PFSK-1 (cell line): ENCODE measurements around the gene TBCEL.

Source experiments
- FOXP2 ChIP-seq: optimal IDR thresholded peaks from 2 replicates; pipeline ENCODE3; 2011; ENCODE audit warnings: borderline replicate concordance, control low read depth, inconsistent platforms; ENCODE audit not compliant: insufficient read depth; ENCODE audit errors: extremely low read length, extremely low read depth
- POLR2AphosphoS5 ChIP-seq: IDR thresholded peaks from 2 replicates; pipeline ENCODE4 v1.6.1; 2012; ENCODE audit warnings: low read depth, mild to moderate bottlenecking, control low read depth, low read length, moderate library complexity
- SIN3A ChIP-seq: IDR thresholded peaks from 2 replicates; pipeline ENCODE4 v1.6.1; 2012; ENCODE audit warnings: mild to moderate bottlenecking, low read length, moderate library complexity, borderline replicate concordance; ENCODE audit not compliant: insufficient read depth
- TAF1 ChIP-seq: IDR thresholded peaks from 2 replicates; pipeline ENCODE4 v1.6.1; 2012; ENCODE audit warnings: low read length, control low read depth, borderline replicate concordance; ENCODE audit not compliant: insufficient read depth
- TF ChIP-seq, protein P1 (sequence below), 2 experiments: IDR thresholded peaks; 2 replicates each; pipeline versions ENCODE4 v1.6.1 to v1.8.0; 2011 to 2012; ENCODE audit warnings: low read depth in 2 of 2, low read length in 2 of 2, control low read depth in 1 of 2, inconsistent platforms in 1 of 2, mild to moderate bottlenecking in 1 of 2, moderate library complexity in 1 of 2; ENCODE audit not compliant: insufficient read depth in 1 of 2

TBCEL gene

DNA sequence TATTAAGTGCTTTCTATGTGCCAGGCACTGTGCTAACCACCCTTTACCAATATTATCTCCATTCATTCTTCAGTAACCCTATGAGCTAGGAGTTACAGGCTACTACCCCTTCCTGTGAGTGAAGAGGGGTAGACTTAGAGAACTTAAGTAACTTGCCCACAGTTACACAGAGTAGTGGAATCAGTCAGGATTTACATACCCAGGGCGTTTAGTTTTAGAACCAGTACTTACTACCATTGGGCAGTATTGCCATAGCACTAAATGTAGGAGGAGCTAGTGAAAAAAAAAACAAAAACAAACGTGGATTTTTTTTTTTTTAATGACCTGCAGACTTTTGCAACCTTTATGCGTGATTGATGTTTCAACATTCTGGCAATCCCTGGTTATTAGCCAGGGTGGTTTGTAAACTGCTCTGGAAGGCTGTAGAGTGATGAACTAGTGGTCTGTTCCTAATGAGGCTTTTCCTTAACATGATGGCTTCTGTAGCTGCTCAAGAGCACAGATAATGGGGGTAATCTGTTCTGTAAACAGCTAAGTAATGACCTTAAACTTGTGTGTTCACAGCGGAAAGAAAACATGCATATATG is 11.4 kb downstream of the TBCEL start:
- TF ChIP-seq TAF1 = no peak
- no peak for TF ChIP-seq POLR2AphosphoS5
- TF ChIP-seq, protein P1, sequence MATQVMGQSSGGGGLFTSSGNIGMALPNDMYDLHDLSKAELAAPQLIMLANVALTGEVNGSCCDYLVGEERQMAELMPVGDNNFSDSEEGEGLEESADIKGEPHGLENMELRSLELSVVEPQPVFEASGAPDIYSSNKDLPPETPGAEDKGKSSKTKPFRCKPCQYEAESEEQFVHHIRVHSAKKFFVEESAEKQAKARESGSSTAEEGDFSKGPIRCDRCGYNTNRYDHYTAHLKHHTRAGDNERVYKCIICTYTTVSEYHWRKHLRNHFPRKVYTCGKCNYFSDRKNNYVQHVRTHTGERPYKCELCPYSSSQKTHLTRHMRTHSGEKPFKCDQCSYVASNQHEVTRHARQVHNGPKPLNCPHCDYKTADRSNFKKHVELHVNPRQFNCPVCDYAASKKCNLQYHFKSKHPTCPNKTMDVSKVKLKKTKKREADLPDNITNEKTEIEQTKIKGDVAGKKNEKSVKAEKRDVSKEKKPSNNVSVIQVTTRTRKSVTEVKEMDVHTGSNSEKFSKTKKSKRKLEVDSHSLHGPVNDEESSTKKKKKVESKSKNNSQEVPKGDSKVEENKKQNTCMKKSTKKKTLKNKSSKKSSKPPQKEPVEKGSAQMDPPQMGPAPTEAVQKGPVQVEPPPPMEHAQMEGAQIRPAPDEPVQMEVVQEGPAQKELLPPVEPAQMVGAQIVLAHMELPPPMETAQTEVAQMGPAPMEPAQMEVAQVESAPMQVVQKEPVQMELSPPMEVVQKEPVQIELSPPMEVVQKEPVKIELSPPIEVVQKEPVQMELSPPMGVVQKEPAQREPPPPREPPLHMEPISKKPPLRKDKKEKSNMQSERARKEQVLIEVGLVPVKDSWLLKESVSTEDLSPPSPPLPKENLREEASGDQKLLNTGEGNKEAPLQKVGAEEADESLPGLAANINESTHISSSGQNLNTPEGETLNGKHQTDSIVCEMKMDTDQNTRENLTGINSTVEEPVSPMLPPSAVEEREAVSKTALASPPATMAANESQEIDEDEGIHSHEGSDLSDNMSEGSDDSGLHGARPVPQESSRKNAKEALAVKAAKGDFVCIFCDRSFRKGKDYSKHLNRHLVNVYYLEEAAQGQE (IDR thresholded peaks at IDR 0.05; ENCODE audit: insufficient read depth in 1 of 2, low read depth in 2 of 2, low read length in 2 of 2) = no peak
- no peak for TF ChIP-seq FOXP2
- TF ChIP-seq SIN3A = no peak

DNA sequence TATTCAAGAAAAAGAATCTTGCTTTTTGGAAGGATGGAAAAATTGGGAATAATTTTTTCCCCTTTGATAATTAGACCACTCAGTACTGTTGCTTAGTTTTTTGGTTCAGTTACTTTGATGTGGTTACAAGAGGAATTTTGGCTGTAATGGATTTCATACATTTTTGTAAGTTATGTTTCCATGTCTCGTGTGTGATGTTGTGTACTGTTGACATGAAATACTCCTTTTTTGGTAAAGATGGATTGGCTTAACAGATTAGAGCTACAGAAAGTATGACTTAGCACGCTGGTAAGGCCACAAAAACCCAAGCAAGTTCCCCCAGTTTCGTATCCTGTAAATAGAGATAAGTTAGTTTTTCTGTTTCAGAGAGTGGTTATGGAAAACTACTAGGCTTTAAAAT is 11.9 kb downstream of the TBCEL start:
- TF ChIP-seq POLR2AphosphoS5 (no peak), TAF1 (no peak), SIN3A (no peak), FOXP2 (no peak)
- TF ChIP-seq, protein P1 (IDR thresholded peaks at IDR 0.05; ENCODE audit: insufficient read depth in 1 of 2, low read depth in 2 of 2, low read length in 2 of 2) = no peak

GRCh38 chr11:121037016-121037415 is 13.1 kb downstream of the TBCEL start:
- TF ChIP-seq SIN3A = no peak
- TF ChIP-seq, protein P1 (IDR thresholded peaks at IDR 0.05; ENCODE audit: insufficient read depth in 1 of 2, low read depth in 2 of 2, low read length in 2 of 2) = no peak
- no peak for TF ChIP-seq POLR2AphosphoS5
- no peak for TF ChIP-seq TAF1
- TF ChIP-seq FOXP2 = no peak

DNA sequence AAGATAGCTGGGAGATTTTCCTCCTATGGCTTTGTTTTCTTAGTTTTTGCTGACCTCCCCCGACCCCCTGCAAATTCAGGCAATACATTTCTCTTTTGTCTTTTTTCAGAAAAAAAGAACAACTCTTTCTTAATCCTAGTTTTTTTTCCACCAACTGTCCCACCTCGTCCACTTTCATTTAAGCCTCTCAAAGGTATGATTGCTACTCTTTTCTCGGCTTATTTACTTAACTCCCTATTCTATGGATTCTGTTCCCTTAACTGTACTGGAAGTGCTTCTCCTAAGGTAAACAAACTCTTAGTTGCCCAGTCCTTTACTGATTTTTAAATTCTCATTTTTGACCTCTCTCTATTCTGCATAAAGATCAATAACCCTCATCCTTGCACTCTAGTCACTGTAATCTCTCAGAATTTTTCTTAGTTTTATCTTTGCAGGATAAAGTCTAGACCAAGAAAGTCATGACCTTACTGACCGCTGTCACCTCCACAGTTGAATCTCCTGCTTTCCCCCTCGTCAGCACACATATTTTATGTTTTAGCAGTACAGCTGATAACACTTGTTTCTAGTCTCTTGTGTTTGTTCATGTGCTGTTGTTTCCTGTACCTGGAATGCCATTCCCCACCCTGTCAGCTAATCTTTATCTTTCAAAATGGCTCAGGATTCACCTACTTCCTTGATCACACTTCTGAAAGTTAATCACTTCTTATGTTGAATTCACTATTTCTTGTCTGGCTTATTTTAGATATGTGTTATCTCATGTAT is 14.9 kb downstream of the TBCEL start:
- no peak for TF ChIP-seq POLR2AphosphoS5
- TF ChIP-seq FOXP2 = no peak
- no peak for TF ChIP-seq SIN3A
- no peak for TF ChIP-seq TAF1
- TF ChIP-seq, protein P1 (IDR thresholded peaks at IDR 0.05; ENCODE audit: insufficient read depth in 1 of 2, low read depth in 2 of 2, low read length in 2 of 2) = no peak
